SIG-M5 (cell line): ENCODE data around the gene LRRC31.
A peak's percentile ranks its signal among the peaks of the same experiment; 100 is the strongest.

Source experiments
- DNase-seq: peaks from one replicate; lab custom pipeline; 2025; lab: John Stamatoyannopoulos, UW

Gene LRRC31

GRCh38 chr3:169869484-169870220, at the start of gene LRRC31:
LRRC31 (minus strand) TSS chr3:169869935; CDS start chr3:169869807, 128 bp downstream.
- DNase-seq = no peak

- DNase-seq = no peak
These were observed 44.6 kb upstream of the LRRC31 start for GRCh38 chr3:169914321-169914720.

GRCh38 chr3:169913323-169913722, 43.6 kb upstream of the LRRC31 start:
- no peak for DNase-seq

- no peak for DNase-seq
These were observed 41.5 kb upstream of the LRRC31 start, which contains the start of gene SAMD7 for GRCh38 chr3:169911272-169911671. SAMD7 (plus strand) TSS chr3:169911572; CDS start chr3:169919499, 7,927 bp downstream.

- DNase-seq = no peak
These were observed 38.2 kb upstream of the LRRC31 start for GRCh38 chr3:169907944-169908343.

- DNase-seq = no peak
These were observed 37.7 kb upstream of the LRRC31 start for GRCh38 chr3:169907476-169907875.

- DNase-seq = no peak
These were observed 35.7 kb upstream of the LRRC31 start for GRCh38 chr3:169905404-169905803.

- no peak for DNase-seq
These were observed 31.7 kb upstream of the LRRC31 start for GRCh38 chr3:169901453-169901852.

- no peak for DNase-seq
These were observed 27.5 kb upstream of the LRRC31 start for GRCh38 chr3:169897284-169897683.

- DNase-seq = no peak
These were observed 25.3 kb upstream of the LRRC31 start for GRCh38 chr3:169895072-169895471.

GRCh38 chr3:169894110-169894509, 24.4 kb upstream of the LRRC31 start:
- no peak for DNase-seq

- DNase-seq = no peak
These were observed 22.2 kb upstream of the LRRC31 start for GRCh38 chr3:169891886-169892285.

- DNase-seq = no peak
These were observed 16.9 kb upstream of the LRRC31 start for GRCh38 chr3:169886671-169887070.

GRCh38 chr3:169880576-169881250, 11.0 kb upstream of the LRRC31 start:
- DNase-seq = no peak

GRCh38 chr3:169879845-169880575, 10.3 kb upstream of the LRRC31 start:
- no peak for DNase-seq

- no peak for DNase-seq
These were observed 9.3 kb upstream of the LRRC31 start for GRCh38 chr3:169879013-169879557.

- DNase-seq = no peak
These were observed 1.6 kb upstream of the LRRC31 start for GRCh38 chr3:169871129-169871886.

- no peak for DNase-seq
These were observed 1.4 kb downstream of the LRRC31 start for GRCh38 chr3:169868369-169868768.

- DNase-seq = no peak
These were observed 2.0 kb downstream of the LRRC31 start for GRCh38 chr3:169867584-169868210.

GRCh38 chr3:169865176-169865767, 4.5 kb downstream of the LRRC31 start:
- peak; percentile 64 for DNase-seq

GRCh38 chr3:169864270-169864669, 5.5 kb downstream of the LRRC31 start:
- DNase-seq = no peak
